Measurements from ENCODE around the gene UGCG. TPM values are rescaled to one million over a fixed set of nuclear protein-coding genes. Genes with fewer than 3 reads are reported as not detected.

UGCG gene
- total and polyA plus RNA-seq, 10 of the 15 experiments (the other 5 are each of a cell fraction or from before 2014, with no cell fraction given): 21.7 to 96.6 (median 48.9) TPM

DNA sequence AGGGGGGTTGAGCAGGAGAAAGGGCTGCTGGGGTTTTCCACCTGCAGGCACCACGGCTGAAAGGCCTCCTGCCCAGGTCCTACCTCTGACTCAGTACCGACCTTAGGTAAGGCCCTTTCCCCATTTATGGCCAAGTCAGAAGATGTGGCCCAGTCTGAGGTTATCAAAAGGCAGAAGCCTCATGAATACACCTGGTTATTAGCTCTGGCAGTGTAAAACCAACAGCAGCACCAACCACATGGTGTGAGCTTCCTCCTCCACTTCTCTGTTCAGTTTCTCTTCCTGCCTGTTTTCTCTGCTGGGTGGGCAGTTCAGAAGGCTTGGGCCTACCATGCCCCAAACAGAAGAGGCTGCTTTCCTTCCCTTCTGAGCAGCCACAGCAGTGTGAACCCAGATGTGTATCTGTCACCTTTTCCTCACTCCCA lies 86.9 kb downstream of the UGCG start (continued):
- TF ChIP-seq, protein P1, sequence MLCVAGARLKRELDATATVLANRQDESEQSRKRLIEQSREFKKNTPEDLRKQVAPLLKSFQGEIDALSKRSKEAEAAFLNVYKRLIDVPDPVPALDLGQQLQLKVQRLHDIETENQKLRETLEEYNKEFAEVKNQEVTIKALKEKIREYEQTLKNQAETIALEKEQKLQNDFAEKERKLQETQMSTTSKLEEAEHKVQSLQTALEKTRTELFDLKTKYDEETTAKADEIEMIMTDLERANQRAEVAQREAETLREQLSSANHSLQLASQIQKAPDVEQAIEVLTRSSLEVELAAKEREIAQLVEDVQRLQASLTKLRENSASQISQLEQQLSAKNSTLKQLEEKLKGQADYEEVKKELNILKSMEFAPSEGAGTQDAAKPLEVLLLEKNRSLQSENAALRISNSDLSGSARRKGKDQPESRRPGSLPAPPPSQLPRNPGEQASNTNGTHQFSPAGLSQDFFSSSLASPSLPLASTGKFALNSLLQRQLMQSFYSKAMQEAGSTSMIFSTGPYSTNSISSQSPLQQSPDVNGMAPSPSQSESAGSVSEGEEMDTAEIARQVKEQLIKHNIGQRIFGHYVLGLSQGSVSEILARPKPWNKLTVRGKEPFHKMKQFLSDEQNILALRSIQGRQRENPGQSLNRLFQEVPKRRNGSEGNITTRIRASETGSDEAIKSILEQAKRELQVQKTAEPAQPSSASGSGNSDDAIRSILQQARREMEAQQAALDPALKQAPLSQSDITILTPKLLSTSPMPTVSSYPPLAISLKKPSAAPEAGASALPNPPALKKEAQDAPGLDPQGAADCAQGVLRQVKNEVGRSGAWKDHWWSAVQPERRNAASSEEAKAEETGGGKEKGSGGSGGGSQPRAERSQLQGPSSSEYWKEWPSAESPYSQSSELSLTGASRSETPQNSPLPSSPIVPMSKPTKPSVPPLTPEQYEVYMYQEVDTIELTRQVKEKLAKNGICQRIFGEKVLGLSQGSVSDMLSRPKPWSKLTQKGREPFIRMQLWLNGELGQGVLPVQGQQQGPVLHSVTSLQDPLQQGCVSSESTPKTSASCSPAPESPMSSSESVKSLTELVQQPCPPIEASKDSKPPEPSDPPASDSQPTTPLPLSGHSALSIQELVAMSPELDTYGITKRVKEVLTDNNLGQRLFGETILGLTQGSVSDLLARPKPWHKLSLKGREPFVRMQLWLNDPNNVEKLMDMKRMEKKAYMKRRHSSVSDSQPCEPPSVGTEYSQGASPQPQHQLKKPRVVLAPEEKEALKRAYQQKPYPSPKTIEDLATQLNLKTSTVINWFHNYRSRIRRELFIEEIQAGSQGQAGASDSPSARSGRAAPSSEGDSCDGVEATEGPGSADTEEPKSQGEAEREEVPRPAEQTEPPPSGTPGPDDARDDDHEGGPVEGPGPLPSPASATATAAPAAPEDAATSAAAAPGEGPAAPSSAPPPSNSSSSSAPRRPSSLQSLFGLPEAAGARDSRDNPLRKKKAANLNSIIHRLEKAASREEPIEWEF (IDR thresholded peaks at IDR 0.05; ENCODE audit: insufficient replicate concordance, low read depth, low read length): no peak
- TF ChIP-seq KLF5 (IDR thresholded peaks at IDR 0.05; ENCODE audit: partially characterized antibody) (peak; percentile 2), EGR1 (IDR thresholded peaks at IDR 0.05; ENCODE audit: borderline replicate concordance in 1 of 2, low read depth in 2 of 2, low read length in 2 of 2) (peak in 1 of 2 experiments; percentile 13; a peak in 1 of 3 replicates), STAT3 (IDR thresholded peaks at IDR 0.05; ENCODE audit: low read depth, low read length) (0 out of 2 replicates have a peak, but pooled peaks have one; percentile 33), RELA (IDR thresholded peaks at IDR 0.05; ENCODE audit: borderline replicate concordance, partially characterized antibody) (peak; percentile 52), ZNF24 (IDR thresholded peaks at IDR 0.05) (no peak), CREB1 (IDR thresholded peaks at IDR 0.05; ENCODE audit: low read depth) (peak; percentile 8; the same call in 1 of the 2 replicates)
- TF ChIP-seq, protein P2, sequence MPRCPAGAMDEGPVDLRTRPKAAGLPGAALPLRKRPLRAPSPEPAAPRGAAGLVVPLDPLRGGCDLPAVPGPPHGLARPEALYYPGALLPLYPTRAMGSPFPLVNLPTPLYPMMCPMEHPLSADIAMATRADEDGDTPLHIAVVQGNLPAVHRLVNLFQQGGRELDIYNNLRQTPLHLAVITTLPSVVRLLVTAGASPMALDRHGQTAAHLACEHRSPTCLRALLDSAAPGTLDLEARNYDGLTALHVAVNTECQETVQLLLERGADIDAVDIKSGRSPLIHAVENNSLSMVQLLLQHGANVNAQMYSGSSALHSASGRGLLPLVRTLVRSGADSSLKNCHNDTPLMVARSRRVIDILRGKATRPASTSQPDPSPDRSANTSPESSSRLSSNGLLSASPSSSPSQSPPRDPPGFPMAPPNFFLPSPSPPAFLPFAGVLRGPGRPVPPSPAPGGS (IDR thresholded peaks at IDR 0.05; ENCODE audit: borderline replicate concordance, insufficient read depth, low read depth, low read length, poor library complexity, severe bottlenecking): peak; percentile 36
- TF ChIP-seq, protein P3, sequence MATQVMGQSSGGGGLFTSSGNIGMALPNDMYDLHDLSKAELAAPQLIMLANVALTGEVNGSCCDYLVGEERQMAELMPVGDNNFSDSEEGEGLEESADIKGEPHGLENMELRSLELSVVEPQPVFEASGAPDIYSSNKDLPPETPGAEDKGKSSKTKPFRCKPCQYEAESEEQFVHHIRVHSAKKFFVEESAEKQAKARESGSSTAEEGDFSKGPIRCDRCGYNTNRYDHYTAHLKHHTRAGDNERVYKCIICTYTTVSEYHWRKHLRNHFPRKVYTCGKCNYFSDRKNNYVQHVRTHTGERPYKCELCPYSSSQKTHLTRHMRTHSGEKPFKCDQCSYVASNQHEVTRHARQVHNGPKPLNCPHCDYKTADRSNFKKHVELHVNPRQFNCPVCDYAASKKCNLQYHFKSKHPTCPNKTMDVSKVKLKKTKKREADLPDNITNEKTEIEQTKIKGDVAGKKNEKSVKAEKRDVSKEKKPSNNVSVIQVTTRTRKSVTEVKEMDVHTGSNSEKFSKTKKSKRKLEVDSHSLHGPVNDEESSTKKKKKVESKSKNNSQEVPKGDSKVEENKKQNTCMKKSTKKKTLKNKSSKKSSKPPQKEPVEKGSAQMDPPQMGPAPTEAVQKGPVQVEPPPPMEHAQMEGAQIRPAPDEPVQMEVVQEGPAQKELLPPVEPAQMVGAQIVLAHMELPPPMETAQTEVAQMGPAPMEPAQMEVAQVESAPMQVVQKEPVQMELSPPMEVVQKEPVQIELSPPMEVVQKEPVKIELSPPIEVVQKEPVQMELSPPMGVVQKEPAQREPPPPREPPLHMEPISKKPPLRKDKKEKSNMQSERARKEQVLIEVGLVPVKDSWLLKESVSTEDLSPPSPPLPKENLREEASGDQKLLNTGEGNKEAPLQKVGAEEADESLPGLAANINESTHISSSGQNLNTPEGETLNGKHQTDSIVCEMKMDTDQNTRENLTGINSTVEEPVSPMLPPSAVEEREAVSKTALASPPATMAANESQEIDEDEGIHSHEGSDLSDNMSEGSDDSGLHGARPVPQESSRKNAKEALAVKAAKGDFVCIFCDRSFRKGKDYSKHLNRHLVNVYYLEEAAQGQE (IDR thresholded peaks at IDR 0.05; ENCODE audit: low read depth, low read length): no peak
- TF ChIP-seq, protein P4, sequence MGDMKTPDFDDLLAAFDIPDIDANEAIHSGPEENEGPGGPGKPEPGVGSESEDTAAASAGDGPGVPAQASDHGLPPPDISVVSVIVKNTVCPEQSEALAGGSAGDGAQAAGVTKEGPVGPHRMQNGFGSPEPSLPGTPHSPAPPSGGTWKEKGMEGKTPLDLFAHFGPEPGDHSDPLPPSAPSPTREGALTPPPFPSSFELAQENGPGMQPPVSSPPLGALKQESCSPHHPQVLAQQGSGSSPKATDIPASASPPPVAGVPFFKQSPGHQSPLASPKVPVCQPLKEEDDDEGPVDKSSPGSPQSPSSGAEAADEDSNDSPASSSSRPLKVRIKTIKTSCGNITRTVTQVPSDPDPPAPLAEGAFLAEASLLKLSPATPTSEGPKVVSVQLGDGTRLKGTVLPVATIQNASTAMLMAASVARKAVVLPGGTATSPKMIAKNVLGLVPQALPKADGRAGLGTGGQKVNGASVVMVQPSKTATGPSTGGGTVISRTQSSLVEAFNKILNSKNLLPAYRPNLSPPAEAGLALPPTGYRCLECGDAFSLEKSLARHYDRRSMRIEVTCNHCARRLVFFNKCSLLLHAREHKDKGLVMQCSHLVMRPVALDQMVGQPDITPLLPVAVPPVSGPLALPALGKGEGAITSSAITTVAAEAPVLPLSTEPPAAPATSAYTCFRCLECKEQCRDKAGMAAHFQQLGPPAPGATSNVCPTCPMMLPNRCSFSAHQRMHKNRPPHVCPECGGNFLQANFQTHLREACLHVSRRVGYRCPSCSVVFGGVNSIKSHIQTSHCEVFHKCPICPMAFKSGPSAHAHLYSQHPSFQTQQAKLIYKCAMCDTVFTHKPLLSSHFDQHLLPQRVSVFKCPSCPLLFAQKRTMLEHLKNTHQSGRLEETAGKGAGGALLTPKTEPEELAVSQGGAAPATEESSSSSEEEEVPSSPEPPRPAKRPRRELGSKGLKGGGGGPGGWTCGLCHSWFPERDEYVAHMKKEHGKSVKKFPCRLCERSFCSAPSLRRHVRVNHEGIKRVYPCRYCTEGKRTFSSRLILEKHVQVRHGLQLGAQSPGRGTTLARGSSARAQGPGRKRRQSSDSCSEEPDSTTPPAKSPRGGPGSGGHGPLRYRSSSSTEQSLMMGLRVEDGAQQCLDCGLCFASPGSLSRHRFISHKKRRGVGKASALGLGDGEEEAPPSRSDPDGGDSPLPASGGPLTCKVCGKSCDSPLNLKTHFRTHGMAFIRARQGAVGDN (IDR thresholded peaks at IDR 0.05): peak; percentile 99

Measured in GM12878 (cell line).